ENCODE data around the gene SNAP29.
"Not testable (repeated sequence)": the region's sequence is repeated elsewhere in the genome, so short reads cannot be mapped to it uniquely, and the experiment has no call there.

Gene SNAP29
- 26.0 to 48.9 (median 34.4) reads per million in 9 experiments for total RNA-seq

GRCh38 chr22:20858615-20859416, at the start of gene SNAP29, which contains the start of gene PI4KA:
Gene SNAP29, plus strand, starts transcription at chr22:20859007. Its CDS starts 104 bp downstream, at chr22:20859111.
Gene PI4KA, minus strand, starts transcription at chr22:20858811. Its CDS starts 86 bp downstream, at chr22:20858725.
- H3K27me3 Mint-ChIP-seq = no peaks in the 10 kb centered on the region
- H3K9me3 Mint-ChIP-seq = no peaks in the 10 kb centered on the region
- peak; percentile 94 to 97 (median 97) for DNase-seq
- H3K27ac Mint-ChIP-seq = peak within 1 kb of the TSS; percentile 92 to 93
- H3K4me3 Mint-ChIP-seq = peak within 1 kb of the TSS; percentile 91 to 94
- ATAC-seq (replicated peaks) = peak; percentile 89
- H3K4me1 Mint-ChIP-seq (ENCODE audit: low read depth in 2 of 2) = peaks cover 43 to 44% of the 10 kb centered on the region in 2 donors
- H3K36me3 Mint-ChIP-seq (ENCODE audit: insufficient read depth) = peaks cover 36% of the 10 kb centered on the region

DNA sequence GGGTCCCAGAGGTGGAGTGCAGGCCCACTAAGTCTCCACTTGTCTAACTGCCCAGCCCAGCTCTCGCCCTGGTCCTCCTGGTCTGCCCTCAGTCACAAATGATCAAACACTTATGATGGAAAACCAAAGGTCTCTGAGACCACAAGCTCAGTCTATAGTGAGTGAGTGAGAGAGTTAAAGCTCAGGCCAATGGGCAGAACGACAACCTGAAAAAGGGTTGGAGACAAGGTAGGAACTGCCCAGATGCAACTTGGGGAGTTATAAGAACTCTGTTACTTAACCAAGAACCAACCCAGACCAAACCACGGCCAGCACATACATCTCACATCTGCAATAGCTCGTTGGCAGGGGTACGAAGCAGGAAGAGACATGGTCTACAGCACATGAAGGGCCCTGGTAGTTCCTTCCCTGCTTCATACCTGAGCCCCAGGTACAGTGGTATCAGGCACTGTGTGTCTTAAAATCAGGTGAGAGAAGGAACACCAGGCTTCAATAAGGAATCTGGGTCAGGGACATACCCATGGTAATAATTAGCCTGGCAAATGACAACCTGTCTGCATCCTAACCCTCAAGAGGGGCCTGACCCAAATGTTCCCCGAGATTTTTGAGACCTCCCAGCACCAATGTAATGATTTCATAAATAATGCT, 49.1 kb upstream of the SNAP29 start:
- no peak for ATAC-seq (replicated peaks)
- no peaks in the 10 kb centered on the region for H3K9me3 Mint-ChIP-seq
- H3K36me3 Mint-ChIP-seq (ENCODE audit: insufficient read depth) = peaks cover 74% of the 10 kb centered on the region
- DNase-seq = no peak
- peaks cover 0 to 4% of the 10 kb centered on the region in 2 donors for H3K4me1 Mint-ChIP-seq (ENCODE audit: low read depth in 2 of 2)
- H3K4me3 Mint-ChIP-seq = no peak overlapping the region
- H3K27me3 Mint-ChIP-seq = no peaks in the 10 kb centered on the region
- H3K27ac Mint-ChIP-seq = no peak overlapping the region

GRCh38 chr22:20810645-20811044, 48.2 kb upstream of the SNAP29 start:
- Mint-ChIP-seq H3K36me3 (ENCODE audit: insufficient read depth) (peaks cover 66% of the 10 kb centered on the region), H3K4me3 (no peak overlapping the region), H3K4me1 (ENCODE audit: low read depth in 2 of 2) (peaks cover 0 to 4% of the 10 kb centered on the region in 2 donors), H3K27ac (peak overlapping the region in 1 of 2 donors; percentile 56), H3K9me3 (no peaks in the 10 kb centered on the region), H3K27me3 (no peaks in the 10 kb centered on the region)
- DNase-seq (no peak), ATAC-seq (replicated peaks) (no peak)

DNA sequence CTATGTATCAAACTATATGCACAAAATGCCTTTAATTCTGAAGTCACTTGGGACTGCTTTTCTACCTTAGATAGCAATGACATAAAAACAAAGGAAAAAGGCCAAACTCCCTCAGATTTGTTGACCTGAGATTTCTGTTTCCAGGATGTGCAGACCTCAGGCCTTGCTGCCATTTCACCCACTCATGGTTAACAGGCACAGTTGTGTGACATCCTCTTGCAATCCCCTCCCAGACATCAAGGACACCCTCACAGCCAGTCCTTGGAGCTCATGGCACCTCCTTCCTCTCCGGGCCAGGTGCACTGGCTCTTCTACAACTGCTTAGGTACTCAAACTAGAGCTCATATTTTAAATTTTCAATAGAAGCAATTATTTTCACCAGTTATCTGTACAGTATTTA, 47.6 kb upstream of the SNAP29 start:
- no peaks in the 10 kb centered on the region for H3K9me3 Mint-ChIP-seq
- H3K36me3 Mint-ChIP-seq (ENCODE audit: insufficient read depth) = peaks cover 65% of the 10 kb centered on the region
- ATAC-seq (replicated peaks) = no peak
- peaks cover 0 to 4% of the 10 kb centered on the region in 2 donors for H3K4me1 Mint-ChIP-seq (ENCODE audit: low read depth in 2 of 2)
- H3K4me3 Mint-ChIP-seq = no peak overlapping the region
- H3K27ac Mint-ChIP-seq = peak overlapping the region in 1 of 2 donors; percentile 56
- no peak for DNase-seq
- H3K27me3 Mint-ChIP-seq = no peaks in the 10 kb centered on the region

DNA sequence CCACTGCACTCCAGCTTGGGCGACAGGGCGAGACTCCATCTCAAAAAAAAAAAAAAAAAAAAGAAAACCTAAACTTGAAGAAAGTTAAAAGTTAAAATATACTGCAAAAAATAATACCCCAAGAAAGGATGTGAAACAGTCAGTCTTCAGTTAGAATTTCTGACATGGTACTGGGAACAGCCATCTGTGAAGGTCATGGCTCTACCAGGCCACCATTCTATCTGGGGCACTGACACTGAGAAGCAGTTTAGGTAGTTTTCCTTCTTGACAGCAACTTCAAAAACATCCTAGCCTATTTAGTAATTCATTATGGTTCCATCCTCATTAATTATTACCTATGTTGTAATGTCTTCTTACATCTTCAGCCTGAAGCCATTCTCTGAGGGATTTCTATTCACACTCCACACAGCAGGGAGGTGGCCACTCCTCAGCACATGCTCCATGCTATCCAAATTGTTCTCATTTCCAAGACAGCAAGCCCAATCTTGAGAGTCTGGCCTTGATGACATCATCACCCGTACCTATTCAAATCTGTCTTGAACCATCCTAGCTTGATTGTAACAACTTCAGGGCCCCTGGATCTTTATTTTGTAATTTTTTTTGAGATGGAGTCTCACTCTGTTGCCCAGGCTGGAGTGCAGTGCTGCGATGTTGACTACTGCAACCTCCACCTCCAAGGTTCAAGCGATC, 46.7 kb upstream of the SNAP29 start:
- Mint-ChIP-seq H3K36me3 (ENCODE audit: insufficient read depth) (peaks cover 74% of the 10 kb centered on the region), H3K9me3 (no peaks in the 10 kb centered on the region), H3K4me3 (no peak overlapping the region), H3K27ac (no peak overlapping the region), H3K4me1 (ENCODE audit: low read depth in 2 of 2) (peaks cover 0 to 4% of the 10 kb centered on the region in 2 donors), H3K27me3 (no peaks in the 10 kb centered on the region)
- DNase-seq (no peak), ATAC-seq (replicated peaks) (no peak)

- peaks cover 77% of the 10 kb centered on the region for H3K36me3 Mint-ChIP-seq (ENCODE audit: insufficient read depth)
- H3K27ac Mint-ChIP-seq = peak overlapping the region; percentile 32 to 44
These were observed 45.8 kb upstream of the SNAP29 start for GRCh38 chr22:20813056-20813455.

GRCh38 chr22:20814221-20814808, 44.5 kb upstream of the SNAP29 start:
- peaks cover 0 to 4% of the 10 kb centered on the region in 2 donors for H3K4me1 Mint-ChIP-seq (ENCODE audit: low read depth in 2 of 2)
- peak overlapping the region in 1 of 2 donors; percentile 65 for H3K27ac Mint-ChIP-seq
- DNase-seq = no peak
- H3K4me3 Mint-ChIP-seq = no peak overlapping the region
- no peaks in the 10 kb centered on the region for H3K9me3 Mint-ChIP-seq
- no peaks in the 10 kb centered on the region for H3K27me3 Mint-ChIP-seq
- peaks cover 76% of the 10 kb centered on the region for H3K36me3 Mint-ChIP-seq (ENCODE audit: insufficient read depth)
- ATAC-seq (replicated peaks) = no peak

More at GRCh38 chr22:20813056-20813455, 45.8 kb upstream of the SNAP29 start:
- Mint-ChIP-seq H3K4me1 (ENCODE audit: low read depth in 2 of 2) (peaks cover 0 to 4% of the 10 kb centered on the region in 2 donors), H3K9me3 (no peaks in the 10 kb centered on the region), H3K4me3 (no peak overlapping the region), H3K27me3 (no peaks in the 10 kb centered on the region)
- ATAC-seq (replicated peaks) = no peak
- DNase-seq = no peak

GRCh38 chr22:20815477-20816050, 43.2 kb upstream of the SNAP29 start:
- Mint-ChIP-seq H3K27me3 (no peaks in the 10 kb centered on the region), H3K36me3 (ENCODE audit: insufficient read depth) (peaks cover 71% of the 10 kb centered on the region), H3K4me1 (ENCODE audit: low read depth in 2 of 2) (peaks cover 0 to 4% of the 10 kb centered on the region in 2 donors), H3K4me3 (no peak overlapping the region), H3K9me3 (no peaks in the 10 kb centered on the region), H3K27ac (peak overlapping the region in 1 of 2 donors; percentile 49)
- ATAC-seq (replicated peaks) = no peak
- DNase-seq = no peak

- Mint-ChIP-seq H3K9me3 (no peaks in the 10 kb centered on the region), H3K27me3 (no peaks in the 10 kb centered on the region), H3K4me1 (ENCODE audit: low read depth in 2 of 2) (peaks cover 0 to under 1% of the 10 kb centered on the region in 2 donors), H3K4me3 (no peak overlapping the region), H3K36me3 (ENCODE audit: insufficient read depth) (peaks cover 73% of the 10 kb centered on the region), H3K27ac (peak overlapping the region in 1 of 2 donors; percentile 35)
- no peak for ATAC-seq (replicated peaks)
- DNase-seq = no peak
These were observed 42.2 kb upstream of the SNAP29 start for GRCh38 chr22:20816559-20816958.

DNA sequence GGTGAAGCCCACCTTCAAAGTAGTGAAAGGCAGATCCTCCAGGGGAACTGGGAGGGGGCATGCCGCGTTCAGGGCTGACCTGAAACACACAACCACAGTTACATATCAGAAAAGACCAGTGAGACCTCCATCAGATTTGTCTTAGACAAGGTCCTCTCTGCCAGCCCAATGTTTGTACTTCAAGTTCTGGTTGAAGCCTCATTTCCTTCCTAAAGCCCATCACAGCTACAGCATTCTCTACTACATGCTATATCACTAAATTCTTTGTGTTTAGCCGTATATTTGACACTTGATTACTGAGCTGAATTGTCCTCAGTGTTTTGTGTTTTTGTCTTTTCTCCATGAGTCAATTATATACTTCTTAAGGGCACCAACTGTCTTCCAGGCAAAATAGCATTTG, 40.3 kb upstream of the SNAP29 start:
- ATAC-seq (replicated peaks) = no peak
- peak overlapping the region in 1 of 2 donors; percentile 20 for H3K27ac Mint-ChIP-seq
- no peaks in the 10 kb centered on the region for H3K27me3 Mint-ChIP-seq
- H3K36me3 Mint-ChIP-seq (ENCODE audit: insufficient read depth) = peaks cover 69% of the 10 kb centered on the region
- no peak overlapping the region for H3K4me3 Mint-ChIP-seq
- no peaks in the 10 kb centered on the region for H3K9me3 Mint-ChIP-seq
- no peaks in the 10 kb centered on the region for H3K4me1 Mint-ChIP-seq (ENCODE audit: low read depth in 2 of 2)
- DNase-seq = no peak

DNA sequence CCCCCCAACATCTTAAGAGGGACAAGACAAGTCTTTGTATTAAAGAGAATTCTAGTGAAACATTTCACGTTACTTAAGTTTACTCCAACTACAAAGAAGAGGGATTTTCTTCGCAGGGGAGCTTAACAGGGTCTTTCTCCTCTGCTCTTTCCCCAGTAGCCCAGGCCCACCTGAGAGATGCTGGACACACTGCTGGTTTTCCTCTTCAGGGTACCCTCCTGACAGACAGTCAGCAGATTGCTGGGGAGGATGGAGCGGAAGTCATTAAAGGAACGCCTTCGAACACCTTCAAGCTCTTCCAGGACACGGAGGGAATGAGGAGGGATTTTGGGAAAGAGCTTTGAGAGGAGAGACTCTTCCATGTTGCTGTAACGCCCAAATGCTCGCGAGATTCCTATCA, 39.3 kb upstream of the SNAP29 start:
- H3K4me1 Mint-ChIP-seq (ENCODE audit: low read depth in 2 of 2) = no peaks in the 10 kb centered on the region

GRCh38 chr22:20821717-20822239, 37.0 kb upstream of the SNAP29 start:
- not testable (repeated sequence) for ATAC-seq (replicated peaks); H3K27ac Mint-ChIP-seq; H3K4me3 Mint-ChIP-seq; H3K27me3 Mint-ChIP-seq; H3K9me3 Mint-ChIP-seq; DNase-seq; H3K4me1 Mint-ChIP-seq (ENCODE audit: low read depth in 2 of 2)
- peaks cover 59% of the 10 kb centered on the region for H3K36me3 Mint-ChIP-seq (ENCODE audit: insufficient read depth)

More for the DNA sequence above, 39.3 kb upstream of the SNAP29 start:
- peaks cover 68% of the 10 kb centered on the region for H3K36me3 Mint-ChIP-seq (ENCODE audit: insufficient read depth)
- DNase-seq (no peak), ATAC-seq (replicated peaks) (no peak)
- H3K9me3 Mint-ChIP-seq = no peaks in the 10 kb centered on the region
- no peaks in the 10 kb centered on the region for H3K27me3 Mint-ChIP-seq
- peak overlapping the region in 1 of 2 donors; percentile 28 for H3K27ac Mint-ChIP-seq
- H3K4me3 Mint-ChIP-seq = no peak overlapping the region
